ENCODE measurements around the gene ARHGAP4. TPM values are rescaled to one million over a fixed set of nuclear protein-coding genes. Genes with fewer than 3 reads are reported as not detected.

Gene ARHGAP4
- total RNA-seq, 2 donors from 2014 or later = 155 to 276 TPM

DNA sequence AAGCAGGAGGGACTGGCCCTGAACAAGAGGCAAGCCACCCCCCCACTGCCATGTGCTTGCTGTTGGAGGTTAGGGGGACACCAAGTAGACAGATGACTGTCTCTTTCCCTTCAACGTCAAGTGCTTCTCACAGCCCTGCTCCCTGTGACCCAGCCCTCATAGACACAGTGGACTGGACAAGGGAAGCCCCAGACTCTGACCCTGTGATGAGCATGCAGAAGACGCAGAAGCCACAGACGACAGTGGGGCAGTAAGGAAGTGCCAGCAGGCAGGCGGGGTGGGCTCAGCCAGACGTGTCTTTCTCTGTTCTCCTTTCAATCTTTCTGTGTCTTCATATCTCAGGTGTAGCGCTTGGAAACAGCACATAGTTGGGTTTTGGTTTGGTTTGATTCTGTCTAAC is 37.7 kb downstream of the ARHGAP4 start:
- Mint-ChIP-seq H3K27ac (no peak overlapping the region), H3K4me3 (no peak overlapping the region), H3K27me3 (peaks cover 8 to 25% of the 10 kb centered on the region in 2 donors), H3K4me1 (ENCODE audit: low read depth in 2 of 2) (peaks cover 0 to 4% of the 10 kb centered on the region in 2 donors), H3K9me3 (no peaks in the 10 kb centered on the region), H3K36me3 (no peaks in the 10 kb centered on the region)
- DNase-seq (ENCODE audit: low spot score) (no peak), ATAC-seq (peak in 1 of 2 donors; percentile 24)

- no peak for ATAC-seq
- H3K27ac Mint-ChIP-seq = no peak overlapping the region
- H3K27me3 Mint-ChIP-seq = peaks cover 11 to 18% of the 10 kb centered on the region in 2 donors
- DNase-seq (ENCODE audit: low spot score) = no peak
- no peaks in the 10 kb centered on the region for H3K36me3 Mint-ChIP-seq
- H3K4me3 Mint-ChIP-seq = peak overlapping the region; percentile 32
- peaks cover 0 to 3% of the 10 kb centered on the region in 2 donors for H3K4me1 Mint-ChIP-seq (ENCODE audit: low read depth in 2 of 2)
- no peaks in the 10 kb centered on the region for H3K9me3 Mint-ChIP-seq
Observed at GRCh38 chrX:153887385-153887784, 38.7 kb downstream of the ARHGAP4 start.

GRCh38 chrX:153886915-153887314 is 39.1 kb downstream of the ARHGAP4 start:
- Mint-ChIP-seq H3K9me3 (no peaks in the 10 kb centered on the region), H3K4me3 (no peak overlapping the region), H3K27me3 (peaks cover 15 to 18% of the 10 kb centered on the region in 2 donors), H3K27ac (no peak overlapping the region), H3K4me1 (ENCODE audit: low read depth in 2 of 2) (peaks cover 0 to 6% of the 10 kb centered on the region in 2 donors), H3K36me3 (no peaks in the 10 kb centered on the region)
- ATAC-seq (no peak), DNase-seq (ENCODE audit: low spot score) (no peak)

GRCh38 chrX:153885968-153886903 is 39.8 kb downstream of the ARHGAP4 start, which contains the start of gene L1CAM:
Gene L1CAM (minus strand): TSS chrX:153886173. CDS start chrX:153875836, 10,337 bp downstream.
- Mint-ChIP-seq H3K27ac (no peak within 1 kb of the TSS), H3K36me3 (no peaks in the 10 kb centered on the region), H3K9me3 (no peaks in the 10 kb centered on the region), H3K4me3 (peak within 1 kb of the TSS; percentile 22), H3K4me1 (ENCODE audit: low read depth in 2 of 2) (peaks cover 0 to 6% of the 10 kb centered on the region in 2 donors), H3K27me3 (peaks cover 15 to 17% of the 10 kb centered on the region in 2 donors)
- peak; percentile 27 to 33 for ATAC-seq
- DNase-seq (ENCODE audit: low spot score) = no peak

GRCh38 chrX:153885208-153885787 is 40.8 kb downstream of the ARHGAP4 start:
- Mint-ChIP-seq H3K4me1 (ENCODE audit: low read depth in 2 of 2) (peaks cover 0 to 6% of the 10 kb centered on the region in 2 donors), H3K36me3 (no peaks in the 10 kb centered on the region), H3K4me3 (peak overlapping the region; percentile 22), H3K27ac (no peak overlapping the region), H3K27me3 (peaks cover 15 to 17% of the 10 kb centered on the region in 2 donors), H3K9me3 (no peaks in the 10 kb centered on the region)
- no peak for ATAC-seq
- no peak for DNase-seq (ENCODE audit: low spot score)

GRCh38 chrX:153884590-153884989 is 41.5 kb downstream of the ARHGAP4 start:
- Mint-ChIP-seq H3K9me3 (no peaks in the 10 kb centered on the region), H3K27ac (no peak overlapping the region), H3K4me1 (ENCODE audit: low read depth in 2 of 2) (peaks cover 0 to 6% of the 10 kb centered on the region in 2 donors), H3K36me3 (no peaks in the 10 kb centered on the region), H3K4me3 (no peak overlapping the region), H3K27me3 (peaks cover 15 to 19% of the 10 kb centered on the region in 2 donors)
- ATAC-seq (no peak), DNase-seq (ENCODE audit: low spot score) (no peak)

DNA sequence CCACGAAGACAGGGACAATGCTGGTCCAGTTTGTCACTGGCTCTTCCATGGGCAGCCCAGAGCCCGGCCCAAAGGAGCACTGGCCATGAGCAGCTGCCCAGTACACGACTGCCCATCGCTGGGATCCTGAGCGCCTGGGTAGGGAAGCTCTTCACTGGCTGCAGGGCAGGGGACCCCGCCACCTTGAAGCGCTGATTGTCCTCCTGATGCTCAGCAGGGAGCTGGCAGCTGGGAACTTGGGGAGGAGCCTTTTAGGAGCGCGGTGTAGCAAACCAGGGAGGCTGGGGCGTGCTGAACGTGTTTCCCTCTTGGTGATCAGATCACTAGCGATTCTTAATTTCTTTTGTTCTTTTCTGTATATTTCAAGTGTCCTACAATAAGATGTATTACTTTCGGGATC is 41.9 kb downstream of the ARHGAP4 start:
- no peaks in the 10 kb centered on the region for H3K36me3 Mint-ChIP-seq
- peaks cover 0 to 8% of the 10 kb centered on the region in 2 donors for H3K4me1 Mint-ChIP-seq (ENCODE audit: low read depth in 2 of 2)
- peaks cover 19 to 21% of the 10 kb centered on the region in 2 donors for H3K27me3 Mint-ChIP-seq
- DNase-seq (ENCODE audit: low spot score) = no peak
- no peak for ATAC-seq
- no peak overlapping the region for H3K4me3 Mint-ChIP-seq
- no peaks in the 10 kb centered on the region for H3K9me3 Mint-ChIP-seq
- no peak overlapping the region for H3K27ac Mint-ChIP-seq

DNA sequence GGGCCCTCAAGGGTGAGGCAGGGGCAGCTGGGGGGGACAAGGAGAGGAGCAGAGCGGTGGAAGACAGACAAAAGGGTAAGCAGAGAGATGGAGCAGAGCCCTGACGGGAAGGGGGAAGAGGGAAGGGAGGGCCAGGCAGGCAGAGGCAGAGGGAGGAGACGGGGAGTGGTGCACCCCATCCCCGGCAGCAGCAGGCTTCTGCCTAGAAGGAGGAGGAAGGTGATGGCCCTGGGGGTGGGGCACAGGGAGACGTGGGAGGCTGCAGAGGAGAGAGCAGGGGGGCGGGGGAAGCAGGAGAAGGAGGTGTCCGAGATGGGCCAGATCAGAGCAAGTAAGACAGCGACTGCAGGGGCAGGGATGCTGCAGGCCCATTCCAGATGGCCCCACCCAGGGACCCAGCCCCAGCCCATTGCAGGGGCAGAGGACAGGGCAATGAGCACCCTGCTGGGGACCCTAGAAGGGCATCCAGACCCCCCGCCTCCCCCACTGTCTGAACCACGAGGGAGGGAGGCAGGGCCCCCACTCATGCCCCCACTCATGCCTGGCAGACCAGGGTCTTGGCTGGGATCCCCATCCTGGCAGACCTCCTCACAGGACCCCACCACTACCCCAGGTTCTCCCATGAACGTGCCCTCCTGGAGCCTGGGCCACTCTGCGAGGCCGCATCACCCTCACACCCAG is 42.8 kb downstream of the ARHGAP4 start:
- no peak overlapping the region for H3K4me3 Mint-ChIP-seq
- no peaks in the 10 kb centered on the region for H3K9me3 Mint-ChIP-seq
- H3K36me3 Mint-ChIP-seq = no peaks in the 10 kb centered on the region
- peaks cover 23 to 24% of the 10 kb centered on the region in 2 donors for H3K27me3 Mint-ChIP-seq
- ATAC-seq (no peak), DNase-seq (ENCODE audit: low spot score) (no peak)
- H3K27ac Mint-ChIP-seq = no peak overlapping the region
- peaks cover 0 to 14% of the 10 kb centered on the region in 2 donors for H3K4me1 Mint-ChIP-seq (ENCODE audit: low read depth in 2 of 2)

- ATAC-seq = no peak
- no peaks in the 10 kb centered on the region for H3K36me3 Mint-ChIP-seq
- peaks cover 17 to 28% of the 10 kb centered on the region in 2 donors for H3K27me3 Mint-ChIP-seq
- no peak overlapping the region for H3K4me3 Mint-ChIP-seq
- H3K27ac Mint-ChIP-seq = no peak overlapping the region
- no peaks in the 10 kb centered on the region for H3K9me3 Mint-ChIP-seq
- peaks cover 0 to 19% of the 10 kb centered on the region in 2 donors for H3K4me1 Mint-ChIP-seq (ENCODE audit: low read depth in 2 of 2)
- DNase-seq (ENCODE audit: low spot score) = no peak
Observed at GRCh38 chrX:153882557-153882956, 43.5 kb downstream of the ARHGAP4 start.

DNA sequence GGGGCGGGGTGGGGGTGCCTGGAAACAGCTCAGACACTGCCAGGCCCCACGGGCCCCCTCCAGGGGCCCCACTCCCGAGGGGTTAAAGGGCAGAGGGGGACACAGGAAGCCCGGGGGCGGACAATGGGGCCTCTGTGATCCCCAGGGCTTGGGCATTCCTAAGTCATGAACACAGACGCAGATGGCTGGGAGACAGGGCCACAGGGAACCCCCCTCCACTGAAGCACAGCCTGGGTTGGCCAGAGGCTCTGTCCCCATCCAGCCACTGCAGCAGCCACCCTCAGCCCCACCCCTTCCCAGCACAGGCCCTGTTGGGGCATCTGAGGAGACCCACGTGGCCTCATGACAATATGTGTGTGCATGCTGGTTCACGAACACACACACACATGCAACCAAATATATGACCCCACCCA is 44.0 kb downstream of the ARHGAP4 start:
- Mint-ChIP-seq H3K9me3 (no peaks in the 10 kb centered on the region), H3K27me3 (peaks cover 15 to 27% of the 10 kb centered on the region in 2 donors), H3K4me3 (no peak overlapping the region), H3K36me3 (no peaks in the 10 kb centered on the region), H3K4me1 (ENCODE audit: low read depth in 2 of 2) (peaks cover 0 to 19% of the 10 kb centered on the region in 2 donors), H3K27ac (no peak overlapping the region)
- DNase-seq (ENCODE audit: low spot score) (no peak), ATAC-seq (no peak)

- Mint-ChIP-seq H3K4me3 (no peak overlapping the region), H3K27ac (no peak overlapping the region), H3K27me3 (peaks cover 18 to 29% of the 10 kb centered on the region in 2 donors), H3K36me3 (no peaks in the 10 kb centered on the region), H3K4me1 (ENCODE audit: low read depth in 2 of 2) (peaks cover 0 to 20% of the 10 kb centered on the region in 2 donors), H3K9me3 (no peaks in the 10 kb centered on the region)
- DNase-seq (ENCODE audit: low spot score) (no peak), ATAC-seq (no peak)
Observed at GRCh38 chrX:153881281-153881680, 44.8 kb downstream of the ARHGAP4 start.

- Mint-ChIP-seq H3K4me3 (no peak overlapping the region), H3K4me1 (ENCODE audit: low read depth in 2 of 2) (peaks cover 0 to 23% of the 10 kb centered on the region in 2 donors), H3K27ac (no peak overlapping the region), H3K27me3 (peaks cover 21 to 32% of the 10 kb centered on the region in 2 donors), H3K36me3 (no peaks in the 10 kb centered on the region), H3K9me3 (no peaks in the 10 kb centered on the region)
- ATAC-seq (no peak), DNase-seq (ENCODE audit: low spot score) (no peak)
Observed at GRCh38 chrX:153880440-153880815, 45.6 kb downstream of the ARHGAP4 start.

DNA sequence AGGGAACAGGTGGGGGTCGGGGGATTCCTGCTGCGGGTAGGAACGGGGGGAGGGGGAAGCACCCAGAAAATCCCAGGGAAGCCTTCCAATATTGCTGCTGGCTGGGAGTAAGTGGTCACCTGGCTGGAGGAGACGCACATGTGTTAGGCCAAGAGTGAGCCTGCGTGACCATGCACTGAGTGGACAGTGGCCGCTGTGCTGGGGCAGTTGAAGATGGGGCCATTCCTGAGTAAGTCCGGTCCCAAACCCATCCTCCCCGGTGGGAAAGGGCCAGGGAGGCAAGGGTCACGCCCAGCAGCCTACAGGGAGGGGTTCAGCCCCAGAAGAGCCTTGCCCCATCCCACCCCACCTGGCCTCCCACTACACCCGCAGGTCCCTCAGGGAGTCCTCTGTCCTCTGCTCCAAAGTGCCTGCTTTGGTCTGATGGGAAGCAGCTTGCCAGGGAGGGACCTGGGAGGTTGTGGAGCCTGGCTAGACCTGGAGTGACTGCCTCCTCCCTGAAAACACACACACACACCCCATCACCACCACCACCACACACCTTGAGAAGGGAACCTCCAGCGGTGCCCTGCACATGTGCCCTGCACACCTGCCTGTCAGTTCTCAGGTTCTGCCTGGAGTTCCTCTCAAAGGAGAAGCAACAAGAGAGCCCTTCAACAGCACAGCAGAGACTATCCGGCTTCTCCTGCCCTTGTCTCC is 46.2 kb downstream of the ARHGAP4 start:
- Mint-ChIP-seq H3K27me3 (peaks cover 21 to 29% of the 10 kb centered on the region in 2 donors), H3K27ac (no peak overlapping the region), H3K4me3 (no peak overlapping the region), H3K9me3 (no peaks in the 10 kb centered on the region), H3K36me3 (no peaks in the 10 kb centered on the region), H3K4me1 (ENCODE audit: low read depth in 2 of 2) (peaks cover 0 to 25% of the 10 kb centered on the region in 2 donors)
- no peak for ATAC-seq
- no peak for DNase-seq (ENCODE audit: low spot score)

Data from natural killer cell treated with Interleukin-12 subunit alpha and Interleukin-12 subunit beta and Interleukin-15 and Interleukin-18, amount 100 ng/mL, for 72 hours (primary cell).